ENCODE results near the gene DDX49.

DDX49 gene

GRCh38 chr19:18975869-18976268 is 56.4 kb downstream of the DDX49 start:
- no peak for DNase-seq

All from stimulated activated CD4-positive, alpha-beta T cell treated with anti-CD3 and anti-CD28 coated beads, Interleukin-2, amount 100 ng/mL, for 48 hours (primary cell).